GM21619 (cell line): Measurements from ENCODE around the gene USP20.
"Not testable (repeated sequence)": the region's sequence is repeated elsewhere in the genome, so short reads cannot be mapped to it uniquely, and the experiment has no call there.

Experiments used
- ATAC-seq: cut with Tn5 transposase; IDR thresholded peaks from one replicate; pipeline ENCODE4 v1.9.1; 2021; ENCODE audit not compliant: unreplicated experiment

Gene USP20

DNA sequence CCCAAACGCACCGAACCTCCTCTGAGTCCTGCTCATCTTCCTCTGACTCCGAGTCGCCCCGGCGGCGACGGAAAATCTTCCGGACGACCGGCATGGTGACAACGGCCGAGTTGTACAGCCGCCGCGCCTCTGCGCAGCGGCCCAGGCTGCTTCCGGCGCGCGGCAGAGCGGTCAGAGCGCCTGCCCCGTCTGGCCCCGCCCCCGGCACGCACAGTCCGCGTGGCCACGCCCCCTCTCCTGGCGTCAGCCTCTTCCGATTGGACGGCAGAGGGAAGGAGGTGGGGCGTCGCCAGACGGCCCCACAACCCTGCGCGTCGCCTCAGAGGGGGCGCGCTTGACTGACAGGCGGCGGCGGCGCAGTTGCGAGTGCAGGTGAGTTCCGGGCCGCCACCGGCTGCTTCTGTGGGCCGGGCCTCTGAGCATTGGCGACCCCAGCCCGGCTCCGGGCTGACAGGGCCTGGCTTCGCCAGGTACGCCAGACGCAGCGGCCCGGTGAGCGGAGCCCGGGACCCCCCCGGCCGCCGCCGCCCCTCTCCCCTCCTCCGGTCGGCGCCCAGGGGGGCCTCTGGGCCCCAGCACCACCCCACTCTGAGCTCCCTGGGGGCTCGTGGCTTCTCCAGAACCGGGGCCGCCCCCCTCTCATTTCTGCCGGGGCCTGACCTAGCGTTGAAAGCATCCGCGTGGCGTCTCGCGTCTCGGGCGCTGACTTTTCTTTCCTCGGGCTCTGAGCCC lies at the start of gene USP20, which contains the start of gene C9orf78:
Gene USP20 (plus strand): TSS at position 331 of the 732 bp plus-strand sequence. CDS start 17,098 bp downstream, outside the sequence.
Gene C9orf78 (minus strand): TSS at position 148 of the 732 bp plus-strand sequence. CDS start 54 bp downstream, at position 94.
- ATAC-seq = peak; percentile 81

DNA sequence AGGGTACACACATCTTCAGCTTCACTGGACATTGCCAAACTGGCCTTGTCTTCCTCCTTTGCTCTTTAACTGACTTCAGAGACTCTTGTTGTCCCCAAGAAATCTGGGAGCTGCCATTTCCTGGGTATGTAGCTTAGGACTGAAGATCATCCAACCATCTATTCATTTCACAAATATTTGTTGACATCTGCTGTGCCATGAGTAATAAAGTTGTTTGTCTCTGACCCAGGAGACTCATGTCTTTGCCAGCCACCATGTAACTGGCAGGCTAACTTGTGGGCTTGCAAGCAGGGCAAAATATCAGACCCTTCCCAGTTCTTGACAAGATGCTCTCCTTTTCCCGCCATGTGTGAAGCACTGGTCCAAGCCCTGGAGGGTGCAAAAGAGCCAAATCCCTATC lies 49.4 kb upstream of the USP20 start:
- no peak for ATAC-seq

DNA sequence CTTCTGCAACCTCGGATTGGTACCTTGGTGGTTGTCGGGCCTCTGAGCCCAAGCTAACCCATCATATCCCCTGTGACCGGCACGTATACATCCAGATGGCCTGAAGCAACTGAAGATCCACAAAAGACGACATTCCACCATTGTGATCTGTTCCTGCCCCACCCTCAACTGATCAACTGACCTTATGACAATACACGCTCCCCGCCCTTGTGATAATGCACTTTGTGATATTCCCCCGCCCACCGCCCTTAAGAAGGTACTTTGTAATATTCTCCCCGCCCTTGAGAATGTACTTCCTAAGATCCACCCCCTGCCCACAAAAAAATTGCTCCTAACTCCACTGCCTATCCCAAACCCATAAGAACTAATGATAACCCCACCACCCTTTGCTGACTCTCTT lies 48.8 kb upstream of the USP20 start:
- no peak for ATAC-seq

DNA sequence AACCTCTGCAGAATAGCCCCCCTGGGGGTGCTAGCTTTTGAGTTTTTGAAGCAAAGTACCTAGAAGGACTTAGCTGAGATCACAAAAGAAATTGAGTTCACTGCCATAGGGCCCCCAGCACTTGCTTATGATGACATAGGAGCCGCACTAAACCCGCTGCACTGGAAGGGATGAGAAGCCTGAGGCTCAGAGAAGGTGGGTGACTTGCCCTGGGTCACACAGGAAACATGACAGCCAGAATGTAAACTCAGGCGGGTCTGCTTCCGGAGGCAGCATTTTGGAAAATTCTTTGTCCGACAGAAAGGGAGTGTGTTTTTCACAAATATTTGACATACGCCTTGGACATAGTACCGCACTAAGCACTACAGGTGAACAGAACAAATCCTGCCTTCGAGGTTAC lies 40.7 kb upstream of the USP20 start:
- no peak for ATAC-seq

- ATAC-seq = not testable (repeated sequence)
These were observed 39.2 kb upstream of the USP20 start for GRCh38 chr9:129796029-129796428.

- ATAC-seq = no peak
These were observed 36.3 kb upstream of the USP20 start for GRCh38 chr9:129798973-129799372.

- ATAC-seq = no peak
These were observed 33.8 kb upstream of the USP20 start for GRCh38 chr9:129801504-129801903.

DNA sequence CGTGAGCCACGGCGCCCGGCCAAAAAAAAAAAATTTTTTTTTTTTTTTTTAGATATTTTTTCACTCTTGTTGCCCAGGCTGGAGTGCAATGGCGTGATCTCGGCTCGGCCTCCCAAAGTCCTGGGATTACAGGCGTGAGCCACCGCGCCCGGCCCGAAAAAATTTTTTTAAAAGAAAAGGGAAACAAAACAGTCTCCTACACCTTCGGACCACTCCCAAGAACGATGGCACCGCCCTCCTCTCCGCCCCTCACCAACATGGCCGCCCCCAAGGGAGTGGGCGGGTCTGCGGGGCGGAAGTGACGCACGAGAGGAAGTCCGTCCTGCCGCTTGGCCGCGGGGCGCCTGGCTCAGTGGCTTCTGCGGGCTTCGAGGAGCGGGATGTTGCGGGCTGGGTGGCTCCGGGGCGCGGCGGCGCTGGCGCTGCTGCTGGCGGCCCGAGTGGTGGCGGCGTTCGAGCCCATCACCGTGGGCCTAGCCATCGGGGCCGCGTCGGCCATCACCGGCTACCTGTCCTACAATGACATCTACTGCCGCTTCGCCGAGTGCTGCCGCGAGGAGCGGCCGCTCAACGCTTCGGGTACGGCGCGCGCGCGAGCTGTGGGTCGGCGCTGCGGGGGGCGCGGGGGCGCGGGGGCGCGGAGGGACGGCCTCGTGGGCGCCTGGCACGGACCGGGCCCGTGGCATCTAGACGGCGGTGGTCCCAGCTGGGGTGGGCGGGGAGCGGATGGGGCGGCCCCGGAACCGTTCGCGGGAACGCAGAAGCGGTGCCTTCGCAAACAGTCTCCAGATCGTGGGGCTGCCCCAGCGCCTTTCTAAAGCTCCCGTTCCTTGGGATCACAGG lies 32.2 kb upstream of the USP20 start, which contains the start of gene TOR1B:
Gene TOR1B (plus strand): TSS at position 352 of the 843 bp plus-strand sequence. CDS start 29 bp downstream, at position 381.
- ATAC-seq = peak; percentile 91

GRCh38 chr9:129803676-129804060 lies 31.6 kb upstream of the USP20 start:
- ATAC-seq = no peak

DNA sequence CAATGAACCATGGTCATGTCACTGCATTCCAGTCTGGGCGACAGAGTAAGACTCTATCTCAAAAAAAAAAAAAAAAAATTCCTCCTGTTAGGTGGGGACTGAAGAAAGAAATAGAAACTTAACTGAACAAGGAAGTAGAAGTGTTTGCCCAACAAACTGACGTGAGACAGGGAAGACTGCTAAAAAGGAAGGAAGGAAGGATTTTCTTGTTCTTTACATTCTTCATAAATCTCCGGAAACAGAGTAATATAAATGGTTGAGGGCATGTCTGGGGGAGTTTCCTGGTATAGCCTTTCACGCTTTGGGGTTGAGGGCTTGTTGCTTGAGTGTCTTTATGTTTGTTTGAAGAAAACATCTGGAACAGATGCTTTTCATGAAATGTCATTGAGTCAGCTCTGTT lies 29.2 kb upstream of the USP20 start:
- ATAC-seq = no peak

GRCh38 chr9:129809346-129809745 lies 25.9 kb upstream of the USP20 start:
- no peak for ATAC-seq

DNA sequence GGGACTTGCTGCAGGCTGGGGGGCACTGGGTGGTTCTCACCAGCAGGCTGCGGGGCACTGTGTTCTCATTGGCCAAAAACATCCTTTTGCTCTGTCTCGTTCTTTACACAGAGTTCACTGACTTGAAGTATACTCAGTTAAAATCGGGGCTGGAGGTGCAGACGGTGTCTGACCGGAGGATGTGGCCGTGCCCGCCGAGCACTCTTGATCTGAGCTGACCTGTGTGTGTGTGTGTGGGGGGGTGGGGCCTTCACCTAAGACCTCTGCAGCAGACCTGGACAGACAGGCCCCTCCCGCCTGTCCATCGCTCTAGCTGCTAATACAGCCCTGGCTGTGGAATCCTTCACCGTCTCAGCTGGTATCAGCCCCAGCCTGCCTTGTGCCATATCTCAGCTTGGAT lies 25.1 kb upstream of the USP20 start:
- ATAC-seq = no peak

DNA sequence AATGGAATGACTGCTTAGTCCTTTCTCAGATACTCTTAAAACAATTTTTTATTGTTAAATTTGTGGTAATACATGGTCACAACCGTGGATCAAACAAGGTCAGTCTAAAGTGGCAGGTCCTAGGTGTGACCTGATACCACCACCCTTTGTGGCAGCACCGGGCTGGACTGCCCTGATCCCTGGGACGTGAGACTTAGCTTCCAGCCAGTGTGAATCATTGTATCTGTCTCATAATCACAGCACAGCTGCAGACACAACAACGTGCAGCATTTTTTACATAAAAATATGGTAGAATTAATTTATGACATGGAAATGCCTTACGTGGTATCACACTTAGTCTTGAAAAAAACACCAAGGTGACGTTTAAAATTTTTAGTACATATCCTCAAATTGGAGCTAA lies 24.5 kb upstream of the USP20 start:
- no peak for ATAC-seq

- ATAC-seq = no peak
These were observed 23.3 kb upstream of the USP20 start for GRCh38 chr9:129811967-129812363.

DNA sequence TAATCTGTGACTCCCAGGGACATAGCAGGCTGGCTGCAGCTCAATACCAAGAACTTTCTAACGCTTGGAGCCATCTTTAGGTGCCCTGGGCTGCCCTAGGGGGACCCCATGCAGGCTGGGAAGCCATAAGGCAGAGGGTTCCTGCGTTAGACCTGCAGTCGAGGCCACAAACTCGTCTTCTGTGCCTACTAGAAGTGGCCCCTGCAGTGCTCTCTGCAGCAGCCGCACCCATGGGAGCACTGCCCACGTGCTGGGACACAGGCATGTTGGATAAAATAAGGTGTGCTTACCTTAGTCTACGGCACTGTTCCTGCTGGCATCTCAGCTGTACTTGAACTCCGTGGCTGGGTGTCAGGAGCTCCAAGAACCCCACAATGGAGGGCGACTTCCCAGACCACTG lies 22.9 kb upstream of the USP20 start:
- ATAC-seq = no peak

- ATAC-seq = no peak
These were observed 21.6 kb upstream of the USP20 start for GRCh38 chr9:129813661-129814060.

DNA sequence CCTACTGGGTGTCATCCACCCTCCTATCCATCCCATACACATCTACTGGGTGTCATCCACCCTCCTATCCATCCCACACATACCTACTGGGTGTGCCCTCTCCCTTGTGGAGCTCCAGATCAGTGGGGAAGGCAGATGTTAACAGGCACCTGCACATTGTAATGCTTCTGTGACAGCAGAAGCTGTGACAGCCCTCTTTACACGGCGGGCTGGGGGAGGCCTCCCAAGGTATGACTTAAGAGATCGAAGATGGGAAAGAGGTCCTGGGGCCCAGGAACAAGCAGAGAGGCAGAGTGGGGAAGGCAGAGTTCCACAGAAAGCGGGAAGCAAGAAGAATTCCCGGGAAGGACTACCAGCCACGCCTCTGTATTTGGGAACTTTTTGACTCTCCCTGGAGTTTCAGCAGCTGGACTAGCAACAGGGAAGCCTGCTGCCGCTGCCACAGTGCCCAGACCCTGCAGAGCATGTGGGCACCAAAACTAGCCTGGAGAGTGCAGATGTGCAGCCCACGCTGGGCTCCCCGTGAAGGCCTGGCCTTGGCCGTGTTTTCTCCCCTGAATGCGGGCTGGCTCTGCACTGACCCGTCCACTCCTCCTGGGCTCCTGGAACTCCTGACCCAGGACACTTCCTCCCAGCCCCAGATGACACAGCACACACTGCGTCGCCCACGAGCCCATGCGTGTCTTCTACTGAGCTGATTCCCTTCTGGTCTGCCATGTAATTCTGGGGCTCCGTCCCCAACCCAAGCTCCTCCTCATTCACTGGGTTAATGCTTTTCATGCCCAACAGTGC lies 20.6 kb upstream of the USP20 start:
- ATAC-seq = no peak

DNA sequence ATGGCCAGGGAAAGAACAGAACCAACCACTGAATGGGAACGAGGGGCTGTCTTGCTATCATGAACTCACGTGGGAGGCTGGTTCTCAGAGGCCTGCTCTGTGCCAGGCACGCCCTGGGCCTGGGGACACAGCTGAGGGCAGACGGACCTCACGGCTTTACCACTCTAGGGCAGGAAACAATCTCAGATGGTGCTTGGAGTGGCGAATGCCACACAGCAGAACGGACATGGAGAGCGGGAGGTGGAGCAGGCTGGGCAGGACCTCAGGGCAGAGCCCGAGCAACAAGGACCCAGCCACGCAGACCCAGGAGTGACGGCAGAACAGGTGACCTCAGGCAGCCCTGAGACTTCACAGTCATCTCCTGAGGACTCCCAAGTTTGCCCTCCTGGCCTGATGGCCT lies 20.0 kb upstream of the USP20 start:
- no peak for ATAC-seq

GRCh38 chr9:129816501-129817435 lies 18.5 kb upstream of the USP20 start:
- no peak for ATAC-seq

DNA sequence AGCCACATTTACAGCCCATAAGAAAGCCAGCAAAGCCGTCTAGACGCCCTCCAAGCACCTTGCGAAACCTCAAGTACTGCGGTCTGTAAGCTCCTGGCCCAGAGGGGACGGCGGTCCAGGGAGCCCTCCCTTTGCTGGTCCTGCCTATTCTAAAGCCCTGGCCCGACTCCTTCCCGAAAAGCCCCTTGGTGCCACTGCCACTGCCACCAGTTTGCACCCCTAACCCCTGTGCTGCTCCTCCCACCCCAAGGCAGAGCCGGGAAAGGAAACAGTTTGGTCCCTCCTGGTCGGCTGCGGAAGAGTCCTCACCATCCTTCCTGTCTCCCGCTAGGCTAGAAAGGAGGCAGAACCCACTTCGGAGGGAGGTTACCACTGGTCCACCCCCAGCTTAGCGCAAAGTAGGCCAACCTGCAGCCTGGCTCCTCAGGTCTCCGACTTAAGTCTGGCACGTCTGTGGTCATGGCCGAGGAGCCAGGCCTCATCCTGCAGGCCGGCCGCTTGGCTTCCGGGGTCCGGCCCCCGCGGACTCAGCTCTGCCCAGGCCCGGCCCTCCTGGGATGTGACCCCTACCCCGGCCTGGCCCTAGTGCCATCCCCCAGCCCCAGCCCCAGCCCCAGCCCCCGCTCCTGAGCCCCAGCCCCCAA lies 12.2 kb upstream of the USP20 start:
- ATAC-seq = no peak
